ENCODE measurements around the gene NEK4. TPM values are rescaled to one million over a fixed set of nuclear protein-coding genes. Genes with fewer than 3 reads are reported as not detected.

The NEK4 gene
- total and polyA plus RNA-seq, 2 of the 13 experiments (the other 11 are each of a cell fraction or from before 2014, with no cell fraction given): 16.5 to 38.0 TPM

GRCh38 chr3:52770496-52771333 is at the start of gene NEK4 (continued):
- TF ChIP-seq ZNF790 (CRISPR knock-in tag; IDR thresholded peaks at IDR 0.05; ENCODE audit: borderline replicate concordance) (no peak), PITX1 (CRISPR knock-in tag; IDR thresholded peaks at IDR 0.05) (no peak), HNF4A (CRISPR knock-in tag; IDR thresholded peaks at IDR 0.05) (peak; percentile 39), RELA (CRISPR knock-in tag; IDR thresholded peaks at IDR 0.05) (no peak), ZNF552 (CRISPR knock-in tag; IDR thresholded peaks at IDR 0.05; ENCODE audit: borderline replicate concordance) (0 out of 2 replicates have a peak, but pooled peaks have one; percentile 58), ISX (CRISPR knock-in tag; conservative IDR thresholded peaks at IDR 0.05) (no peak; the same call in 1 of the 2 replicates), ZNF556 (CRISPR knock-in tag; IDR thresholded peaks at IDR 0.05; ENCODE audit: borderline replicate concordance) (0 out of 2 replicates have a peak, but pooled peaks have one; percentile 85), NR1H2 (CRISPR knock-in tag; IDR thresholded peaks at IDR 0.05; ENCODE audit: borderline replicate concordance, low read depth) (no peak), ZNF737 (CRISPR knock-in tag; IDR thresholded peaks at IDR 0.05; ENCODE audit: borderline replicate concordance) (no peak), NR3C1 (CRISPR knock-in tag; IDR thresholded peaks at IDR 0.05) (no peak), ZNF17 (CRISPR knock-in tag; IDR thresholded peaks at IDR 0.05) (no peak), ELF3 (CRISPR knock-in tag; IDR thresholded peaks at IDR 0.05) (peak; percentile 51; the same call in 1 of the 2 replicates), RXRB (CRISPR knock-in tag; IDR thresholded peaks at IDR 0.05; ENCODE audit: borderline replicate concordance) (no peak), ZNF75D (CRISPR knock-in tag; IDR thresholded peaks at IDR 0.05; ENCODE audit: borderline replicate concordance) (no peak), ZNF619 (CRISPR knock-in tag; IDR thresholded peaks at IDR 0.05) (peak; percentile 25; the same call in 1 of the 2 replicates), TFDP2 (CRISPR knock-in tag; IDR thresholded peaks at IDR 0.05) (peak; percentile 89; the same call in 1 of the 2 replicates), ZFYVE20 (CRISPR knock-in tag; IDR thresholded peaks at IDR 0.05; ENCODE audit: borderline replicate concordance, low read depth) (no peak), TERF1 (CRISPR knock-in tag; IDR thresholded peaks at IDR 0.05) (no peak), THAP7 (CRISPR knock-in tag; IDR thresholded peaks at IDR 0.05) (peak; percentile 86), ZNF160 (CRISPR knock-in tag; IDR thresholded peaks at IDR 0.05) (peak; percentile 39; the same call in 1 of the 2 replicates), TRAFD1 (CRISPR knock-in tag; IDR thresholded peaks at IDR 0.05; ENCODE audit: borderline replicate concordance) (no peak), SOX6 (IDR thresholded peaks at IDR 0.05) (no peak), SOX6 (CRISPR knock-in tag; IDR thresholded peaks at IDR 0.05) (peak; percentile 85), ZNF501 (CRISPR knock-in tag; IDR thresholded peaks at IDR 0.05) (peak; percentile 49; the same call in 1 of the 2 replicates)

Measured in HepG2 (cell line).